Sciatic nerve (tissue), 2 donors: ENCODE data around the gene SYNGR2. TPM values are rescaled to one million over a fixed set of nuclear protein-coding genes. Genes with fewer than 3 reads are reported as not detected.
"Not testable (repeated sequence)": the region's sequence is repeated elsewhere in the genome, so short reads cannot be mapped to it uniquely, and the experiment has no call there.

Experiments used
- ATAC-seq: fragments of 200-7000 bp; cut with Tn5 transposase; one replicate; pipeline ENCODE4 v1.9.1; 2020; ENCODE audit warnings: mild to moderate bottlenecking, moderate library complexity
- DNase-seq: peaks from one replicate; pipeline ENCODE4 v3.0.0-alpha.2; 2020; ENCODE audit warnings: low spot score
- intact Hi-C: fragments of 100-400 bp; cut with DNase I; formaldehyde crosslinking; loops from one replicate; pipeline ENCODE4 v1.14.2; 2022
- total RNA-seq: library from RNA; stranded (reverse); fragmentation: NEBNext Ultra II Directional; extraction: Animal tissue kit (Norgen Biotek cat#: 25700); gene quantifications from one replicate; pipeline ENCODE4 v1.2.1, GENCODE V29; 2021
- donor health status: DM: no; HTN: no; CAD: no.
- donor health status: DM: no; HTN: no; CAD: no.

The SYNGR2 gene
- total RNA-seq, 1 donor from 2014 or later, result 73.6 TPM

DNA sequence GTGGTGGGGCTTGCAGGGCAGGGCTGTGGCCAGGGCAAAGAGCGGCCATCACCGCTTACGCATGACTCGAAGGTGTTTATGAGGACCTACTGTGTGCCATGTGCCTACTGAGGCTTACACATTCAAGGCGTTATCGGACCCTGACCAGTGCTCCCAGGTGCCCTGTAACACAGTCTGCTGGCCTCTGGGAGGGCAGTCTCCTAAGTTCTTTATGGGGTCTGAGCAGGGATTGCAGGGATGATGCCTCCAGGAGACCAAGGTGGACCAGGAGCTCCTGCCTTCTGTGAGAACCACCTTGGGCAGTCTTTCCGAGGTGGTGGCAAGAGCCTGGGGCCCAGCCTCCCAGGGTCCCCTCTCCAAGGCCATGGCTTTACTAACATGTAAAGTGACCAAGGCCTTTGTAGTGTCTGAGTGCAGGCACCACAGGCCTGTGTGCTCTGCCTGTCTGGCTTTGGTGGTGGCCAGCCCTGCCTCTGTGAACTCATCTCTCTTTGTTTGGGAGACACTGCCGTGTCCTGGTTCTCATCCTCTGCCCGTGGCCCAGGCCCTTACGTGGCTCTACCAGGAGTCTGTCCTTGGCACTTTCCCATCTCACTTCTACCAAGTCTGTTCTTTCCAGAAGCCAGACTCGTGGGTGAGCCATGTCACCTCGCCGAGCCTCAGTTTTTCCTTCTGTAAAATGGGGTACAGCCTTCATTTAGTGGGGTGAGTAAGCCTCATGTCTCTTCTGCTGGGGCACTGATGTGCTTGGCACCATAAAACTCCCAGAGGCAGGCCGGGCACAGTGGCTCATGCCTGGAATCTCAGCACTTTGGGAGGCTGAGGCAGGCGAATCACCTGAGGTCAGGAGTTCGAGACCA lies 3.4 kb upstream of the SYNGR2 start:
- intact Hi-C loops, result no loop called here
- ATAC-seq (no peak), DNase-seq (no peak)

DNA sequence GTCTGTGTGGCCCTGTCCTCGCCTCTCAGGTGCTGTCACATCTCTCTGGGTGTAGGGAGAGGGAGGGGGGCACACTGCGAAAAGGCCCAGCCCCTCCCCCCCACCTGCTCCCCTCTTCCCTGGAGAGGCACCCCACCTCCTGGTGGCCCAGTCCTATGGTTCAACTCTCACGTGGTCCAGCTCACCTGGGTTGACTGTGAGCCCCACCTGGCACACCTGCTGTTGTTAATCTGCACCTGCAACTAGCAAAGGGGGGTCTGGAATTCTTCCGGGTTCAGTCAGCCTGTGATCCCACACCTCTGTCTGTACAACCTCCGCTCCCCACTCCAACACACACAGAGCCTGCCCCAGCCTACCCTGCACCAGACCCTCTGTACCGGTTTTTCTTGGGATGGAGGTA lies 2.0 kb upstream of the SYNGR2 start:
- ATAC-seq (no peak), DNase-seq (no peak)
- intact Hi-C loops, result no loop called here

DNA sequence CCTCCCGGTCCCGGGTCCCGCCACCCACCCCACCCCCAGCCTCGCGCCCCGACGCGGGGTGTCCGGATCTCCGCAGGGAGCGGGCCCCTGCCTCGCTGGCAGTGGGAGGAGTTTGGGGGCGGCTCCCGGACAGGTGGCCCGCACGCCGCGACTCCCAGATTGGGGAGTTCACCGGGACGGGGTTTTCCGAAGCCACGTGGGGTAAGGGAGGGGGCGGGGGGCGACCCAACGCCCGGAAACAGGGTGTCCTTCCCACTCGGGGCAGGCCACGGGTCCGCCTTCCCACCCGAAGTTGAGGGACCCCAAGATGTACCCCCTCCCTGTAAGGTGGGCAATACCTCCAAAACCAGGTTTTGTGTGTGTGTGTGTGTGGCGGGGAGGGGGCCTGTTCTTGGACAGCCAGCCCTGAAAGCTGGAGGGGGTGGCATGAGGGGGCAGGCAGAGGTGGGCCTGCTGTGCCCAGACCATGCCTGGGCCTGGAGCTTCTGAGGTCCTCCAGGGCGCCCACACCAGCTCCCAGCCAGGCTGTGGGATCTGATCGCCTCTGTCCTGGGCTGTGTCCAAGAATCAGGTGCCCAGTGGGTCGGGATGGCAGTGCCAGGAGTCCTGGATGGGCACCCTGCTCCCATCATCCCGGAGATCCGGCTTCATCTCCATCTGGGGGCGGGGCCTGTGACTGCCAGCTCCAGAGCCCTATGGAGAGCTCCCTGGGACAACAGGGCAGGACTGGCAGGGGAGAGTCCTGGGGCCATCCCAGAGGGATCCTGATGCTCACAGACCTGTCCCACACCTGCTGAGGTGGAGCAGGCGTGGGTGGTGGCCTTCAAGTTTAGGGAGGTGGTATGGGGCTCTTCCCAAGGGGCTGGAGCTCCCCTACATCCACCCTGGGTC lies 767 bp downstream of the SYNGR2 start:
- ATAC-seq (peak; percentile 19), DNase-seq (no peak)
- intact Hi-C loops, result no loop called here

DNA sequence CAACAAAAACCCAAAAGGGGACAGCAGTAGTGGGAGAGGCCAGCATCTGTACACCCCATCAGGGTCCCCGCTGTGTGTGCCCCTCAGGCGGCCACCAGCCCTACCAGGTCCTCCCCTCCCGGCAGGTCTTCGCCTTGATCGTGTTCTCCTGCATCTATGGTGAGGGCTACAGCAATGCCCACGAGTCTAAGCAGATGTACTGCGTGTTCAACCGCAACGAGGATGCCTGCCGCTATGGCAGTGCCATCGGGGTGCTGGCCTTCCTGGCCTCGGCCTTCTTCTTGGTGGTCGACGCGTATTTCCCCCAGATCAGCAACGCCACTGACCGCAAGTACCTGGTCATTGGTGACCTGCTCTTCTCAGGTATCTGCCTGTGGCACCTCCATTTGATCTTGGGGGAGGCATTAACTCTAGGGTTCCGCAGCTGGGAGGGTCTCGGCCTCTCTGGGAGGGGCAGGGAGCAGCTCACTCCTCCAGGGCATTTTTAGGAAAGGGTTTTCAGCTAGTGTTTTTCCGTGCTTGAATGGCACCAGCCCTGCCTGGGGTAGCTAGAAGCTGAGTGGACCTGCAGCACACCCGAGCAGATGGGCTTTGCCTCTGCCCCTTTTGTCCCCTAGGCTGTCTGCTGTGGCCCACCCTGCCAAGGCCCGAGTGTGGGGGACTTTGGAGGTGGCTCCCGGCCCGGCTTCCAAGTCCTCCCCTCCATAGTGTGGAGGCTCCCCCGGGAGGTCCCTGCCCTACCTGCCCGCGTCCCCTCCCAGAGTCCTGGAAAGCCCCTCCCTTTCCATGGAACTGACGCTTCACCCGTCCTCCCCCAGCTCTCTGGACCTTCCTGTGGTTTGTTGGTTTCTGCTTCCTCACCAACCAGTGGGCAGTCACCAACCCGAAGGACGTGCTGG lies 2.6 kb downstream of the SYNGR2 start:
- intact Hi-C loops, result no loop called here
- no peak for ATAC-seq

DNA sequence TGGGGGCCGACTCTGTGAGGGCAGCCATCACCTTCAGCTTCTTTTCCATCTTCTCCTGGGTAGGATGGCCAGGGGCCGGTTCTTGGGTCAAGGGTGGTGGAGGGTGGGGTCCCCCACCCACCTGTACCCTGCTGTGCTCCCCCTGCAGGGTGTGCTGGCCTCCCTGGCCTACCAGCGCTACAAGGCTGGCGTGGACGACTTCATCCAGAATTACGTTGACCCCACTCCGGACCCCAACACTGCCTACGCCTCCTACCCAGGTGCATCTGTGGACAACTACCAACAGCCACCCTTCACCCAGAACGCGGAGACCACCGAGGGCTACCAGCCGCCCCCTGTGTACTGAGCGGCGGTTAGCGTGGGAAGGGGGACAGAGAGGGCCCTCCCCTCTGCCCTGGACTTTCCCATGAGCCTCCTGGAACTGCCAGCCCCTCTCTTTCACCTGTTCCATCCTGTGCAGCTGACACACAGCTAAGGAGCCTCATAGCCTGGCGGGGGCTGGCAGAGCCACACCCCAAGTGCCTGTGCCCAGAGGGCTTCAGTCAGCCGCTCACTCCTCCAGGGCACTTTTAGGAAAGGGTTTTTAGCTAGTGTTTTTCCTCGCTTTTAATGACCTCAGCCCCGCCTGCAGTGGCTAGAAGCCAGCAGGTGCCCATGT lies 3.3 kb downstream of the SYNGR2 start:
- ATAC-seq, DNase-seq, intact Hi-C loops: not testable (repeated sequence)

More for the DNA sequence above, 2.6 kb downstream of the SYNGR2 start:
- DNase-seq, result no peak

DNA sequence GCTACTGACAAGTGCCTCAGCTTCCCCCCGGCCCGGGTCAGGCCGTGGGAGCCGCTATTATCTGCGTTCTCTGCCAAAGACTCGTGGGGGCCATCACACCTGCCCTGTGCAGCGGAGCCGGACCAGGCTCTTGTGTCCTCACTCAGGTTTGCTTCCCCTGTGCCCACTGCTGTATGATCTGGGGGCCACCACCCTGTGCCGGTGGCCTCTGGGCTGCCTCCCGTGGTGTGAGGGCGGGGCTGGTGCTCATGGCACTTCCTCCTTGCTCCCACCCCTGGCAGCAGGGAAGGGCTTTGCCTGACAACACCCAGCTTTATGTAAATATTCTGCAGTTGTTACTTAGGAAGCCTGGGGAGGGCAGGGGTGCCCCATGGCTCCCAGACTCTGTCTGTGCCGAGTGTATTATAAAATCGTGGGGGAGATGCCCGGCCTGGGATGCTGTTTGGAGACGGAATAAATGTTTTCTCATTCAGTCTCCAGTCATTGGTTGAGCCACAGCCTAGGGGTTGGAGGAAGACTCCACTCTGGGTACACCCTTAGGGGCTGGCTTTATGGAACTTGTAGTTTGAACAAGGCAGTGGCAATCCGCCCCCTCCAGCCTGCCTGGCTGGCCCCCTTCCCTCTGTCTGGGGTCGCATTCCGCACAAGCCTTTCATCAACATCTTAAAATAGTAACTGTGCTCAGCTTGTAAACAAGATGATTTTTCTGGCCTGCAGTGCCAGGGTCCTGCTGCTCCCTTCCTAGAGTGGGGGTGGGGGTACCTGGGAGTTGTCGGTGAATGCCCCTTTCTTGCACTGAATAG lies 4.1 kb downstream of the SYNGR2 start:
- intact Hi-C loops, result no loop called here
- peak; percentile 28 for ATAC-seq
- DNase-seq, result no peak

DNA sequence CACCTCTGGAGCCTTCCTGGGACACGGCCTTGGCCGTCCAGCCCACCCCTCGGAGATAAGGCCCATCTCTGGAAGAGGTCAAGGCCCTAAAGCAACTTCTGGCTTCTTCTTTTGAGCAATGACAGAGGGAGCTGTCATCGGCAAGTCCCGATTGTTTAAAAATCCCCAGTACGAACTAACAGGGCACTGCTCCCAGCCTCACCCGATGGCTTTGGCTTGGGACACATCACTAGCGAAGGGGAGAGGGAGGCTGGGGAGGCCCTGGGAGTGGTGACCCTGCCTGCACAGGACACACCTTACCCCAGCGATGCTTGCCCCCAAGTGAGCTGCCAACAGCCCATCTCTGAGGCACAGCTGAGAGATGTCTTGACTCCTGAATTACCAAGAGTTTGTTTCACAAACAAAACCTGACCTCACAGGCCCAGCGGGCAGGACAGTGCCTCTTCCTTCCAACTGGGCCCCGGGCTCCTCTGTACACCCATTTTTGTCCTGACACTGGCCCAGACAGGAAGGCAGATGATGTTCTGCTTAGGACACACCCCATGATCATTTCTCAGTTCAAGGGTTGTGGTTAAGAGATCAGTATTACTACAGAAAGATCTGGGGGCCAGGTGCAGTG lies 4.8 kb downstream of the SYNGR2 start:
- intact Hi-C loops, result no loop called here
- ATAC-seq, result peak; percentile 43
- no peak for DNase-seq

DNA sequence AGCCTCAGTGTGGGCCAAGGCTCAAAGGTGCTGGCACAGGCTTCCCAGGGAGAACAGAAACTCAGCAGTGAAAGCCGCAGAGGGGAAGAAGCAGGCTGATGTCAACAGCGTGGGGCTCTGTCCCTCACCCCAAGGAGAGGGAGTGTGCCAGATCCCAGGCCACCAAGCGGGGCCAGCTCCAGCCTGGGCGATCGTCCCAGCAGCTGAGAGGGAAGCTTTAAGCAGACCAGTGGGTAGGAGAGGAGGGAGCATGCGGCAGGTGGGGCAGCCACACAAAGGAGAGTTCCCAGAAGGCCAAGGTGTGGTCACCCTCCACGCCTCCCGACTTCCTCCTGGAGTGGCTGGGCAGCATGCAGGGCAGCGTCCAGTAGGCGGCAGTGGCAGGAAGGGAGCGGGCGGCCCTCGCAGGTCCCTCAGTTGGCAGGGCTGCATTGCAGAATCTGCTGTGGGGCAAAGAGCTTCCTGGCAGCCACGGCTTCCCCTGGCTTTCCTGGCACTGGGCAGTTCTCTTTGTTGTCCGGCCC lies 6.0 kb downstream of the SYNGR2 start:
- peak; percentile 58 for ATAC-seq
- peak; percentile 82 for DNase-seq
- intact Hi-C loops, result no loop called here

DNA sequence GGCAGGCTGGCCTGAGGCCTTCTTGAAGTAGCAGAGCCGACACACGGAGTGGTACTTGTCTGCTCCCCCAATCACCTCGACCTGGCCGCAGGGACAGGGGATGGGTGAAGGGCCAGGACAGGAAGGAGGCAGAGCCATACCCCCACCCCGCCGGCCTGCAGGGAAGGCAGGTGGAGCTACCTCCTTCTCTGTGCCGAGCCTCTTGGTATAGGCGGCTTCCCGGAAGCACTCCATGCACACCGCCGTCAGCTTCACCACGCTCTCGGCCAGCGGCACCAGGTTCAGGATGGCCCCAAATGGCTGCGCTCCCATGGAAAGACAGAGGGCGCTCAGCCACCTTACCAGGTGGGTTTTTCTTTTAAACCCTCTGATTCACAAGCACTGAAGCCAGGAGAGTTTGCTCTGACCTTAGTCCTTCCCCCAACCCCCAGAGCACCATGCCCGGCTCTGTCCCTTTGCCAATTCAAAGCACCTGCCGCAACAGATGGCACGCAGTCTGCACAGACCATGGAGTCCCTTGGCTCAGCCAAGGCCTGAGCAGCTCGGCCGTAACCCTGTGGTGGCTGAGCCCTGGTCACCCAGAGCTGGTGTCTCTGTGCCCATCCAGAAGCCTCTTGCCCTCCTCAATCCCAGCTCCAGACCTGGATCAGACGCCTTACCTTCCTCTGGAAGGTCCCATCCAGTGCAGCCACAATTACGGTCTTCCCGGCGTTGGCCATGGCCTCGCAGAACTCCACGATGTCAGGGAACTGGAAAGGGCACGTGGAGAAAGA lies 6.7 kb downstream of the SYNGR2 start:
- ATAC-seq (no peak), DNase-seq (no peak)
- intact Hi-C loops, result loop anchor here (5.0 kb wide), 1 partner anchor 63 kb away; no protein-coding TSS in a partner anchor

DNA sequence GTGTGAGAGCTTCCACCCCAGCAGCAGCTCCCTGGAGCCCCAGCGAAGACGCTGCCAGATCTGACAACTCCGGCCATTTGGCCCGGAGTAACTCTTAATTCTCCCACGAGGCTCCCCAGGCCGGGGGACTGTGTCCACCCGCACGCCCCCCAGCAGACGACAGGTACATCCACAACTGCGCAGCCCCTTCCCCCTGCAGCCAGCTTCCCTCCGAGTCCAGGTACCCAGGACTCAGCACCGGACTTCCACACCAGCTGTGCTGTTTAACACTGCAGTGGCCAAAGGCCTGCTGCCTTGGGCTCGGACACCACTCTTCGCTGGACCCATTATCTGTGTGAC lies 7.2 kb downstream of the SYNGR2 start:
- ATAC-seq (no peak), DNase-seq (no peak)
- intact Hi-C loops, result loop anchor here (5.0 kb wide), 1 partner anchor 63 kb away; no protein-coding TSS in a partner anchor

DNA sequence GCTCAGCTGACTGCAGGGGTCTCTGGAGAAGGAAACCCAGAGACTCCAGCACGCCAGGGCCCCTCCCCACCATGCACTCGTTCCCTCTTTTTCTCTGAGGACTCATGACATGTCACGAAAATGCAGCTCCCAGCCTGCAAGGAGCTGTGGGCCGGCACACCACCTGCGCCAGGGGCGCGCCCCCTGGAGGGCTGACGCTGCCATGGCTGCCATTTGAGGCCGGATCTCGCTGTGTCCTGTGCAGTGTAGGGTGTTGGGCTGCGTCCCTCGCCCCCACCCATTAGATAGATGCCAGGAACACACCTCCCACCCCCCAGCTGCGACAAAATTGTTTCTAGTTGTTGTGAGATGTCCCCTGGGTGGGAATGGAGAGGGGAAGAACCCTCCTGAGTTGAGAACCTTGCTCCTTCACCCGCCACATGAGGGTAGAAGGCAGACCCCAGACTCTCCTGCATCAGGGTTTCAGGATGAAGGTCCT lies 8.2 kb downstream of the SYNGR2 start:
- DNase-seq, result peak; percentile 83
- intact Hi-C loops, result loop anchor here (5.0 kb wide), 1 partner anchor 64 kb away; no protein-coding TSS in a partner anchor
- peak; percentile 34 for ATAC-seq

DNA sequence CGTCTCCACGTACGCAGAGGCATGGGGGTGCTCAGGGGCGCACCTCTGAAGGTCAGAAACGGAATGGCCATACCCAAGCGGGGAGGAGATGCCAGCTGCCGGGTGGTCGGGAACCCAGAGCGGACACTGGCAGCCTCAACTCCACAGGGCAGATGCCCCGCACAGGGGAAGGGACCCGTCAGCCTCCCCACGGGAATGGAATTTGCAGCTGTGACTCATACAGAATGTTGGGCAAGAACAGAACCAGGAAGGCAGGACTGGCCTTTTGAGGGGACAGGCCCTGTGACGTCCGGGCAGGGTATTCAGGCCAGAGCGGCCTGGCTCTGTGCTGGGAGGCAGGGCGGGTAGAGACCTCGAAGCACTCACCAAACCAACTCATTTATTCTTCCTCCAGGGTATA lies 11.0 kb downstream of the SYNGR2 start:
- no peak for DNase-seq
- peak; percentile 47 for ATAC-seq
- intact Hi-C loops, result loop anchor here (5.0 kb wide), 1 partner anchor 67 kb away; no protein-coding TSS in a partner anchor

DNA sequence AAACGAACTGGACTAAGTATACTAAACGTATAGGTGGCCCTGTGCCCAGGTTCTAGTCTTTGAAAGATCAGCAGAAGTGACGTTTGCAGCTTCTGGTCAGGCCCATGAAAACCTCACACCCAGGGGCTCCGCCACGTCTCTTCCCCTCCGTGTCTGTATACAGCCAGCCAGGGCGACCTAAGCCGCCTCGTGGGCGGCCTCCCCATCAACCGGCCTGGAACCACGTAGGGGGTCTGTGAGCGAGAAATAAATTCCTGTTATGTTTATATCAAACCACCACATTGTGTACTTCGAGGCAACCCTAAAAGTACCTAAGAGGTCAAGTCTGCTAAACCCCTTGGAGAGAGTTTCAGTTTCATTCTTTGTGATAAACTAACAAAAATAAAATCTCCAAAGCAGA lies 11.7 kb downstream of the SYNGR2 start:
- ATAC-seq (peak; percentile 21), DNase-seq (no peak)
- intact Hi-C loops, result no loop called here

DNA sequence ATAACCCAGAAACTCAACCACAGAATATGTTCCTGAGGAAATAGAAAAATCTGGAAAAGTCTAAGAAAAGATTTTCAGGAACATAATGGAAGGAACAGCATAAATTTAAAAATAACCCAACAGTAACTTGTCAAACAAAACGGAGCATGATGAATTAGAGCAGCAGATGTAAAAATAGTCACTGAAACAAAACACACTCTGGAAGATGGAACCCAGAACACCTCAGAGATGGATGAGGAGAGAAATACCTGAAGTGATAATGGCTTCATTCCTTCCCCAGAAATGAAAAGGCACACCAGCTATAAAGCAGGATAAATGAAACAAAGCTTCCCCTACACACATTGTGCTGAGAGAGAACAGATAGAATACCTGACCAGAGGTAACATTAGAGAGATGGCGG lies 12.1 kb downstream of the SYNGR2 start:
- intact Hi-C loops, result no loop called here
- ATAC-seq (no peak), DNase-seq (no peak)

DNA sequence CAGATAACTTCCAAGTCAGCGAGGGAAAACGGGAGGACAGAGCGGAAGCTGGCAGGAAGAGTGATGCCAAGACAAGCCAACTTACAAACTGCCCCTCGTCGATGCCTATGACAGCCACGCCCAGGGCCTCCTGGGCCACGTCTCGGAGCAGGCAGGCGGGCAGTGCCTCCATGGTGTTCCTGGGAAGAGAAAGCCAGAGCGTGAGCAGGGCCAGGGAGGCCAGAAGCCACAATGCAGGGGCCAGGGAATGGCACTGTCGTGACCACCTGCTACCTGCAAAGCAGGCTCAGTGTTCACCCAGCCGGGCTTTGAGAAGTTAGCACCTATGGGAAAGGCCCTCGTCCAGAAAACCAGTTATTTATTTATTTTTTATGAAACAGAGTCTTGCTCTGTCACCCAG lies 14.1 kb downstream of the SYNGR2 start:
- ATAC-seq (no peak), DNase-seq (no peak)
- intact Hi-C loops, result no loop called here

DNA sequence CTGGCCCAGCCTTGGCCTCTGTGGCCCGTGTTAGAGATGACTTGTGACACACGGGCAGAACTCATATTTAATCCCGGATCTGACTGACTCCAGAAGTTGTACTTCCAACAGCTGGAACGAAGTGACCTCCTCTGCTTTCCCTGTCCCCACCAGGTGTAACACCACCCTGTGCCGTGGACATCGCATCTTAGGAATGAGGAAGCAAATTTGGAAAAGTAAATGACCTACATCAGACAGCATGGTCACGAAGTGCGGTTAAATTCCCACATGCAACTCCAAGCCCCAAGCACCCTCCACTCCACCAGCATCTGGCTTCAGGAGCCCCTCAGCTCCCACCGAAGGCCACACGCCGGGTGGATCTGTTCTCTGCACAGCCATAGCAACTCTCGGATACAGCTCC lies 15.5 kb downstream of the SYNGR2 start:
- intact Hi-C loops, result no loop called here
- ATAC-seq, result no peak
- DNase-seq, result no peak
